HepG2 (cell line): Measurements from ENCODE around the gene PACS1. TPM values are rescaled to one million over a fixed set of nuclear protein-coding genes. Genes with fewer than 3 reads are reported as not detected.
A peak's percentile ranks its signal among the peaks of the same experiment; 100 is the strongest.

Experiments used
- ATRX ChIP-seq: sonication (generic); formaldehyde crosslinking; IDR thresholded peaks from 2 replicates; pipeline ENCODE4 v1.4.0; 2020; ENCODE audit warnings: missing genetic modification reagents, borderline replicate concordance
- BCL6 ChIP-seq: IDR thresholded peaks from 2 replicates; pipeline ENCODE4 v1.6.1; 2016; ENCODE audit warnings: missing genetic modification reagents, missing compliant biosample characterization
- DR1 ChIP-seq: sonication (generic); formaldehyde crosslinking; IDR thresholded peaks from 2 replicates; pipeline ENCODE4 v1.8.0; 2021; ENCODE audit warnings: mild to moderate bottlenecking, missing genetic modification reagents, inconsistent platforms
- ELF4 ChIP-seq: sonication (generic); formaldehyde crosslinking; IDR thresholded peaks from 2 replicates; pipeline ENCODE4 v1.5.0; 2020; ENCODE audit warnings: missing genetic modification reagents, mild to moderate bottlenecking, moderate library complexity, borderline replicate concordance
- HNF4A ChIP-seq: sonication (generic); formaldehyde crosslinking; IDR thresholded peaks from 2 replicates; pipeline ENCODE4 v1.4.0; 2020; ENCODE audit warnings: missing genetic modification reagents
- HNRNPH1 ChIP-seq: fragments of 200-400 bp; formaldehyde crosslinking; optimal IDR thresholded peaks from 2 replicates; pipeline ENCODE3; 2017; ENCODE audit warnings: mild to moderate bottlenecking, low read depth, low read length
- KLF12 ChIP-seq: sonication (generic); formaldehyde crosslinking; IDR thresholded peaks from 2 replicates; pipeline ENCODE4 v1.4.0; 2020; ENCODE audit warnings: missing genetic modification reagents, borderline replicate concordance
- NFKBIZ ChIP-seq: IDR thresholded peaks from 2 replicates; pipeline ENCODE4 v1.6.1; 2018; ENCODE audit warnings: missing genetic modification reagents, missing compliant biosample characterization
- NFYB ChIP-seq: sonication (generic); formaldehyde crosslinking; IDR thresholded peaks from 2 replicates; pipeline ENCODE4 v1.4.0; 2020; ENCODE audit warnings: missing genetic modification reagents
- PITX1 ChIP-seq: sonication (generic); formaldehyde crosslinking; IDR thresholded peaks from 2 replicates; pipeline ENCODE4 v1.5.1; 2020; ENCODE audit warnings: mild to moderate bottlenecking, missing genetic modification reagents
- RCOR2 ChIP-seq: IDR thresholded peaks from 2 replicates; pipeline ENCODE4 v1.6.1; 2016; ENCODE audit warnings: missing biosample characterization, missing genetic modification reagents
- SCMH1 ChIP-seq: sonication (generic); formaldehyde crosslinking; IDR thresholded peaks from 2 replicates; pipeline ENCODE4 v1.9.0; 2021; ENCODE audit warnings: missing genetic modification reagents, mild to moderate bottlenecking, borderline replicate concordance
- TARDBP ChIP-seq: sonication (generic); formaldehyde crosslinking; IDR thresholded peaks from 2 replicates; pipeline ENCODE4 v1.8.0; 2022; ENCODE audit warnings: mild to moderate bottlenecking, missing genetic modification reagents
- TBL1XR1 ChIP-seq: fragments of 150-350 bp; IDR thresholded peaks from 2 replicates; pipeline ENCODE4 v1.6.1; 2014; ENCODE audit warnings: borderline replicate concordance, low read length; ENCODE audit not compliant: partially characterized antibody
- TCF7 ChIP-seq: sonication (generic); IDR thresholded peaks from 2 replicates; pipeline ENCODE4 v1.6.1; 2016; ENCODE audit warnings: antibody characterized with exemption, low read depth
- TP53 ChIP-seq: sonication (generic); formaldehyde crosslinking; conservative IDR thresholded peaks from 2 replicates; pipeline ENCODE4 v1.4.0; 2020; ENCODE audit warnings: missing genetic modification reagents
- XRCC5 ChIP-seq: fragments of 200-400 bp; formaldehyde crosslinking; optimal IDR thresholded peaks from 2 replicates; pipeline ENCODE3; 2017; ENCODE audit warnings: mild to moderate bottlenecking, low read length
- ZFX ChIP-seq: sonication (generic); formaldehyde crosslinking; IDR thresholded peaks from 2 replicates; pipeline ENCODE4 v1.4.0; 2020; ENCODE audit warnings: mild to moderate bottlenecking, low read depth, missing genetic modification reagents, moderate library complexity
- ZNF484 ChIP-seq: sonication (generic); formaldehyde crosslinking; IDR thresholded peaks from 2 replicates; pipeline ENCODE4 v1.5.1; 2020; ENCODE audit warnings: mild to moderate bottlenecking, low read depth, missing genetic modification reagents, borderline replicate concordance
- polyA plus RNA-seq, 8 experiments: library from polyadenylated mRNA; depleted of rRNA in 3 of 8; stranded (reverse) in 7 of 8; unstranded in 1 of 8; fragments of >200 nt; fragmentation: Illumina TruSeq in 4 of 8; extraction: Trizol in 4 of 8; gene quantifications; 2 replicates each; pipeline versions ENCODE4 v1.2.1 to v1.2.3, GENCODE V29; 2011 to 2016; ENCODE audit warnings: low read depth in 4 of 8, missing spikeins in 1 of 8, mixed read lengths in 1 of 8; ENCODE audit not compliant: insufficient read depth in 1 of 8
- total RNA-seq, 5 experiments: library from RNA; depleted of rRNA; stranded (reverse); fragments of >200 nt; fragmentation: Illumina TruSeq; extraction: Trizol; gene quantifications; 2 replicates each; pipeline ENCODE4 v1.2.3, GENCODE V29; 2016; ENCODE audit warnings: low read depth in 1 of 5
- TF ChIP-seq, protein P1 (sequence below): sonication (generic); formaldehyde crosslinking; IDR thresholded peaks from 2 replicates; pipeline ENCODE4 v1.4.0; 2020; ENCODE audit warnings: mild to moderate bottlenecking, missing genetic modification reagents
- TF ChIP-seq, protein P2 (sequence below): sonication (generic); formaldehyde crosslinking; IDR thresholded peaks from one replicate; pipeline ENCODE4 v1.5.1; 2020; ENCODE audit warnings: mild to moderate bottlenecking, missing genetic modification reagents; ENCODE audit errors: not compliant biosample characterization

PACS1 gene
- total and polyA plus RNA-seq, 2 of the 13 experiments (the other 11 are each of a cell fraction or from before 2014, with no cell fraction given) = 7.6 to 8.6 TPM

DNA sequence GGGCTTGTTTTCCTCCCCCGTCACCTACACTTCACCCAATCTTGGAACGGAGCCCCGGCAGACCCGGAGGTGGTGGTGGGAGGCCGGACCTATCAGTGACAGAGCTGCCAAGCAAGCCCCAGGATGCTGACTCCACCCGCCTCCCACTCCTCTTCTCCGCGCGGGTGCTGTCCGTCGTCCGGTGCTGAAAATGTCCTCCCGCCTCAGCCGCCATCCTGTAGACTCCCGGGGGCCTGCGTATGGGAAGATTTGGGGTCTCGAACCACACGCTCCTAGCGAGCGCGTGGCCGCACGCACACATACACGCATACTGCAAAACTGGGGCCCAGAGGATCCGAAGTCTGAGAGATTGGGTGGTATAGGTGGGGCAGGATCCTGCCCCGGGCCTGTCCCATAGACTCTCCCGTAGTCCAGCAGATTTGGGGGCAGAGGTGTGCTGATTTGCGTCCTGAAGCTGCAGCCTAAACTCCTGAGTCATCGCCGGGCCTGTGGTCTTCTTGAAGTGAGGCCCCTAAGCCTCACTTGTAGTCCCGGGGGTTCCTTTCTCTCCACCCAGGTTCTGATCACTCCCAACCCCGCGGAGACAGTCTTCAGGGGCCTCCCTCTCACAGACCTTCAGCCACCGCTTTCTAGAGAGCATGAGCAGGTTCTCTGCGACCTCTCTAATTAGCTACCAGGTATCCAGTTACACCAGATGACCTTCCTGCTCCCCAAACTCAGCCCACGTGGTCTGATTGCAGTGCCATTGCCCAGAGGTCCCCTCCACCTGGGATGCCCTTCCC, 219.7 kb downstream of the PACS1 start (continued):
- TF ChIP-seq KLF12 (no peak), HNRNPH1 (no peak), DR1 (CRISPR knock-in tag) (peak; percentile 11; the same call in 1 of the 2 replicates), TARDBP (CRISPR knock-in tag) (no peak), PITX1 (peak; percentile 69; the same call in 1 of the 2 replicates), HNF4A (CRISPR knock-in tag) (no peak), ELF4 (peak; percentile 38; the same call in 1 of the 2 replicates), ZFX (CRISPR knock-in tag) (no peak), RCOR2 (CRISPR knock-in tag) (no peak; the same call in 1 of the 2 replicates), XRCC5 (peak; percentile 77), NFYB (CRISPR knock-in tag) (no peak), TP53 (CRISPR knock-in tag) (peak; percentile 5; the same call in 1 of the 2 replicates), TBL1XR1 (no peak), ATRX (CRISPR knock-in tag) (0 out of 2 replicates have a peak, but pooled peaks have one; percentile 37), ZNF484 (CRISPR knock-in tag) (peak; percentile 83; the same call in 1 of the 2 replicates), TCF7 (no peak), SCMH1 (no peak), NFKBIZ (peak; percentile 76; the same call in 1 of the 2 replicates), BCL6 (CRISPR knock-in tag) (peak; percentile 9; the same call in 1 of the 2 replicates)
- TF ChIP-seq, protein P1, sequence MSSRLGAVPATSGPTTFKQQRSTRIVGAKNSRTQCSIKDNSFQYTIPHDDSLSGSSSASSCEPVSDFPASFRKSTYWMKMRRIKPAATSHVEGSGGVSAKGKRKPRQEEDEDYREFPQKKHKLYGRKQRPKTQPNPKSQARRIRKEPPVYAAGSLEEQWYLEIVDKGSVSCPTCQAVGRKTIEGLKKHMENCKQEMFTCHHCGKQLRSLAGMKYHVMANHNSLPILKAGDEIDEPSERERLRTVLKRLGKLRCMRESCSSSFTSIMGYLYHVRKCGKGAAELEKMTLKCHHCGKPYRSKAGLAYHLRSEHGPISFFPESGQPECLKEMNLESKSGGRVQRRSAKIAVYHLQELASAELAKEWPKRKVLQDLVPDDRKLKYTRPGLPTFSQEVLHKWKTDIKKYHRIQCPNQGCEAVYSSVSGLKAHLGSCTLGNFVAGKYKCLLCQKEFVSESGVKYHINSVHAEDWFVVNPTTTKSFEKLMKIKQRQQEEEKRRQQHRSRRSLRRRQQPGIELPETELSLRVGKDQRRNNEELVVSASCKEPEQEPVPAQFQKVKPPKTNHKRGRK (CRISPR knock-in tag) = no peak
- TF ChIP-seq, protein P2, sequence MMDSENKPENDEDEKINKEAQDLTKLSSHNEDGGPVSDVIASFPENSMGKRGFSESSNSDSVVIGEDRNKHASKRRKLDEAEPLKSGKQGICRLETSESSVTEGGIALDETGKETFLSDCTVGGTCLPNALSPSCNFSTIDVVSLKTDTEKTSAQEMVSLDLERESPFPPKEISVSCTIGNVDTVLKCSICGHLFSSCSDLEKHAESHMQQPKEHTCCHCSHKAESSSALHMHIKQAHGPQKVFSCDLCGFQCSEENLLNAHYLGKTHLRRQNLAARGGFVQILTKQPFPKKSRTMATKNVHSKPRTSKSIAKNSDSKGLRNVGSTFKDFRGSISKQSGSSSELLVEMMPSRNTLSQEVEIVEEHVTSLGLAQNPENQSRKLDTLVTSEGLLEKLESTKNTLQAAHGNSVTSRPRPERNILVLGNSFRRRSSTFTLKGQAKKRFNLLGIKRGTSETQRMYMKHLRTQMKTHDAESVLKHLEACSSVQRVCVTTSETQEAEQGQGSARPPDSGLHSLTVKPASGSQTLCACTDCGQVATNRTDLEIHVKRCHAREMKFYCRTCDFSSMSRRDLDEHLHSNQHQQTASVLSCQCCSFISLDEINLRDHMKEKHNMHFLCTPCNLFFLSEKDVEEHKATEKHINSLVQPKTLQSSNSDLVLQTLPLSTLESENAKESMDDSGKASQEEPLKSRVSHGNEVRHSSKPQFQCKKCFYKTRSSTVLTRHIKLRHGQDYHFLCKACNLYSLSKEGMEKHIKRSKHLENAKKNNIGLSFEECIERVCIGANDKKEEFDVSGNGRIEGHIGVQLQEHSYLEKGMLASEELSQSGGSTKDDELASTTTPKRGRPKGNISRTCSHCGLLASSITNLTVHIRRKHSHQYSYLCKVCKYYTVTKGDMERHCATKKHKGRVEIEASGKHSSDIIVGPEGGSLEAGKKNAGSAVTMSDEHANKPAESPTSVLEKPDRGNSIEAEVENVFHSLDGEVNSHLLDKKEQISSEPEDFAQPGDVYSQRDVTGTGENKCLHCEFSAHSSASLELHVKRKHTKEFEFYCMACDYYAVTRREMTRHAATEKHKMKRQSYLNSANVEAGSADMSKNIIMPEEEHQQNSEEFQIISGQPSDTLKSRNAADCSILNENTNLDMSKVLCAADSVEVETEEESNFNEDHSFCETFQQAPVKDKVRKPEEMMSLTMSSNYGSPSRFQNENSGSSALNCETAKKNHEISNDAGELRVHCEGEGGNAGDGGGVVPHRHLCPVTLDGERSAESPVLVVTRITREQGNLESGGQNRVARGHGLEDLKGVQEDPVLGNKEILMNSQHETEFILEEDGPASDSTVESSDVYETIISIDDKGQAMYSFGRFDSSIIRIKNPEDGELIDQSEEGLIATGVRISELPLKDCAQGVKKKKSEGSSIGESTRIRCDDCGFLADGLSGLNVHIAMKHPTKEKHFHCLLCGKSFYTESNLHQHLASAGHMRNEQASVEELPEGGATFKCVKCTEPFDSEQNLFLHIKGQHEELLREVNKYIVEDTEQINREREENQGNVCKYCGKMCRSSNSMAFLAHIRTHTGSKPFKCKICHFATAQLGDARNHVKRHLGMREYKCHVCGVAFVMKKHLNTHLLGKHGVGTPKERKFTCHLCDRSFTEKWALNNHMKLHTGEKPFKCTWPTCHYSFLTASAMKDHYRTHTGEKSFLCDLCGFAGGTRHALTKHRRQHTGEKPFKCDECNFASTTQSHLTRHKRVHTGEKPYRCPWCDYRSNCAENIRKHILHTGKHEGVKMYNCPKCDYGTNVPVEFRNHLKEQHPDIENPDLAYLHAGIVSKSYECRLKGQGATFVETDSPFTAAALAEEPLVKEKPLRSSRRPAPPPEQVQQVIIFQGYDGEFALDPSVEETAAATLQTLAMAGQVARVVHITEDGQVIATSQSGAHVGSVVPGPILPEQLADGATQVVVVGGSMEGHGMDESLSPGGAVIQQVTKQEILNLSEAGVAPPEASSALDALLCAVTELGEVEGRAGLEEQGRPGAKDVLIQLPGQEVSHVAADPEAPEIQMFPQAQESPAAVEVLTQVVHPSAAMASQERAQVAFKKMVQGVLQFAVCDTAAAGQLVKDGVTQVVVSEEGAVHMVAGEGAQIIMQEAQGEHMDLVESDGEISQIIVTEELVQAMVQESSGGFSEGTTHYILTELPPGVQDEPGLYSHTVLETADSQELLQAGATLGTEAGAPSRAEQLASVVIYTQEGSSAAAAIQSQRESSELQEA (CRISPR knock-in tag) = no peak
